Liver (tissue), 9 donors: ENCODE results near the gene GRID1. TPM values are rescaled to one million over a fixed set of nuclear protein-coding genes. Genes with fewer than 3 reads are reported as not detected.
A peak's percentile ranks its signal among the peaks of the same experiment; 100 is the strongest.

Experiments used
- DNase-seq: peaks from one replicate; pipeline ENCODE4 v3.0.0-alpha.2; 2017; ENCODE audit warnings: low spot score
- H3K27ac ChIP-seq, 2 donors: one replicate each; pipeline ENCODE4 v1.7.0; 2013; ENCODE audit warnings: inconsistent platforms in 2 of 2, low read length in 2 of 2, control low read depth in 1 of 2, low read depth in 1 of 2, mild to moderate bottlenecking in 1 of 2
- H3K27me3 ChIP-seq, 4 donors: one replicate each; pipeline versions ENCODE4 v1.6.1 to v1.7.0; 2013; ENCODE audit warnings: low read length in 3 of 4, inconsistent platforms in 1 of 4, mild to moderate bottlenecking in 1 of 4, moderate library complexity in 1 of 4; ENCODE audit not compliant: control insufficient read depth in 4 of 4, insufficient read depth in 4 of 4
- H3K36me3 ChIP-seq, 4 donors: one replicate each; pipeline versions ENCODE4 v1.6.1 to v1.7.0; 2013; ENCODE audit warnings: low read length in 3 of 4, mild to moderate bottlenecking in 3 of 4, low read depth in 1 of 4, moderate library complexity in 1 of 4; ENCODE audit not compliant: control insufficient read depth in 4 of 4, insufficient read depth in 3 of 4
- H3K4me1 ChIP-seq, 4 donors: one replicate each; pipeline versions ENCODE4 v1.6.1 to v1.7.0; 2013; ENCODE audit warnings: low read length in 3 of 4, mild to moderate bottlenecking in 3 of 4, moderate library complexity in 1 of 4; ENCODE audit not compliant: control insufficient read depth in 4 of 4, insufficient read depth in 4 of 4
- H3K4me3 ChIP-seq, 3 donors: one replicate each; pipeline versions ENCODE4 v1.6.1 to v1.7.0; 2013; ENCODE audit warnings: low read length in 3 of 3, control low read depth in 1 of 3, low read depth in 1 of 3, mild to moderate bottlenecking in 1 of 3
- H3K9ac ChIP-seq, 2 donors: one replicate each; pipeline ENCODE4 v1.7.0; 2013; ENCODE audit warnings: low read length in 2 of 2, mild to moderate bottlenecking in 2 of 2, moderate library complexity in 2 of 2, control low read depth in 1 of 2, low read depth in 1 of 2
- H3K9me3 ChIP-seq, 4 donors: one replicate each; pipeline versions ENCODE4 v1.6.1 to v1.7.0; 2013; ENCODE audit warnings: low read length in 3 of 4; ENCODE audit not compliant: control insufficient read depth in 4 of 4
- CTCF ChIP-seq: fragments of 150-350 bp; IDR thresholded peaks from 2 replicates; pipeline ENCODE4 v1.5.1; 2017; ENCODE audit warnings: improper control_type of control experiment, low read depth, low read length; ENCODE audit not compliant: missing input control
- FOXA2 ChIP-seq: IDR thresholded peaks from 2 replicates; pipeline ENCODE4 v1.6.1; 2016; ENCODE audit warnings: antibody characterized with exemption
- HNF4A ChIP-seq, 2 donors: conservative IDR thresholded peaks; 2 replicates each; pipeline ENCODE4 v1.6.1; 2016; ENCODE audit warnings: antibody characterized with exemption in 2 of 2, mild to moderate bottlenecking in 2 of 2
- HNF4G ChIP-seq: IDR thresholded peaks from 2 replicates; pipeline ENCODE4 v1.6.1; 2016; ENCODE audit warnings: antibody characterized with exemption
- JUND ChIP-seq, 2 donors: IDR thresholded peaks; 2 replicates each; pipeline ENCODE4 v1.6.1; 2016; ENCODE audit warnings: antibody characterized with exemption in 2 of 2
- NR2F2 ChIP-seq: IDR thresholded peaks from 2 replicates; pipeline ENCODE4 v1.6.1; 2016; ENCODE audit warnings: antibody characterized with exemption
- RAD21 ChIP-seq, 2 donors: IDR thresholded peaks; 2 replicates each; pipeline ENCODE4 v1.6.1; 2016; ENCODE audit warnings: antibody characterized with exemption in 2 of 2, mild to moderate bottlenecking in 2 of 2
- REST ChIP-seq: IDR thresholded peaks from 2 replicates; pipeline ENCODE4 v1.6.1; 2016; ENCODE audit warnings: antibody characterized with exemption, mild to moderate bottlenecking
- RXRA ChIP-seq, 2 donors: IDR thresholded peaks; 2 replicates each; pipeline ENCODE4 v1.6.1; 2017 to 2018; ENCODE audit warnings: antibody characterized with exemption in 2 of 2, mild to moderate bottlenecking in 1 of 2
- YY1 ChIP-seq: IDR thresholded peaks from 2 replicates; pipeline ENCODE4 v1.6.1; 2016; ENCODE audit warnings: antibody characterized with exemption, mild to moderate bottlenecking
- WGBS: extraction: QIAGEN DNeasy Blood & Tissue Kit; methylation state at CpG from one replicate; pipeline ENCODE4 v1.1.7; 2013; 5-methylcytosine and 5-hydroxymethylcytosine counted together
- polyA plus RNA-seq, 2 donors: library from polyadenylated mRNA; stranded (reverse) in 1 of 2; unstranded in 1 of 2; fragments of 200-250 nt in 1 of 2; fragments of >200 nt in 1 of 2; fragmentation: Nextera tagmentation in 1 of 2; extraction: Ambion mirVana in 1 of 2; gene quantifications; one replicate each; pipeline versions ENCODE4 v1.2.1 to v1.2.3, GENCODE V29; 2013 to 2015
- total RNA-seq, 2 donors: library from RNA; depleted of rRNA; stranded (reverse); fragments of >200 nt; gene quantifications; one replicate each; pipeline ENCODE4 v1.2.3, GENCODE V29; 2014
- TF ChIP-seq, protein P1 (sequence below): IDR thresholded peaks from 2 replicates; pipeline ENCODE4 v1.6.1; 2016; ENCODE audit warnings: antibody characterized with exemption
- TF ChIP-seq, protein P2 (sequence below): IDR thresholded peaks from 2 replicates; pipeline ENCODE4 v1.6.1; 2016; ENCODE audit warnings: antibody characterized with exemption
- donor health status: healthy.
- donor health status: healthy.
- donor health status: healthy.
- donor health status: healthy.
- donor health status: healthy.

Gene GRID1
- total RNA-seq = under 1 TPM; 0.14 to 0.17 TPM
- polyA plus RNA-seq = under 1 TPM in 1 of 2 donors, not detected in 1; 0.09 TPM

- H3K27ac ChIP-seq = no peak within 1 kb of the TSS
Observed at GRCh38 chr10:86366033-86366901, at the start of gene GRID1. Gene GRID1 (minus strand): TSS chr10:86366795.

GRCh38 chr10:86415583-86415982 lies 49.0 kb upstream of the GRID1 start:
- 65% methylated on average over 5 of the region's 5 CpGs for WGBS

More at GRCh38 chr10:86366033-86366901, at the start of gene GRID1:
- no peak within 1 kb of the TSS for H3K9ac ChIP-seq
- H3K9me3 ChIP-seq = no peaks in the 10 kb centered on the region
- no peak for TF ChIP-seq REST
- TF ChIP-seq HNF4A (conservative IDR thresholded peaks at IDR 0.05) = no peak
- no peak for TF ChIP-seq JUND (IDR thresholded peaks at IDR 0.05)
- TF ChIP-seq CTCF = no peak
- TF ChIP-seq YY1 = no peak
- no peak for TF ChIP-seq RAD21 (IDR thresholded peaks at IDR 0.05)
- H3K36me3 ChIP-seq = no peaks in the 10 kb centered on the region
- H3K27me3 ChIP-seq = peaks cover 3 to 9% (median 4%) of the 10 kb centered on the region in 4 donors
- peak within 1 kb of the TSS; percentile 7 to 57 (median 53) for H3K4me3 ChIP-seq
- no peak for DNase-seq
- H3K4me1 ChIP-seq = peaks cover 12 to 51% (median 30%) of the 10 kb centered on the region in 4 donors
- 1% methylated on average over 116 of the region's 119 CpGs for WGBS

More at GRCh38 chr10:86415583-86415982, 49.0 kb upstream of the GRID1 start:
- DNase-seq = no peak
- peaks cover 1 to 11% (median 5%) of the 10 kb centered on the region in 4 donors for H3K4me1 ChIP-seq
- H3K4me3 ChIP-seq = no peak overlapping the region
- H3K27me3 ChIP-seq = no peaks in the 10 kb centered on the region
- H3K27ac ChIP-seq = no peak overlapping the region
- H3K36me3 ChIP-seq = no peaks in the 10 kb centered on the region
- TF ChIP-seq HNF4G (no peak), NR2F2 (no peak), JUND (IDR thresholded peaks at IDR 0.05) (no peak), FOXA2 (no peak), RAD21 (IDR thresholded peaks at IDR 0.05) (no peak), REST (no peak), RXRA (IDR thresholded peaks at IDR 0.05) (no peak)
- TF ChIP-seq, protein P1, sequence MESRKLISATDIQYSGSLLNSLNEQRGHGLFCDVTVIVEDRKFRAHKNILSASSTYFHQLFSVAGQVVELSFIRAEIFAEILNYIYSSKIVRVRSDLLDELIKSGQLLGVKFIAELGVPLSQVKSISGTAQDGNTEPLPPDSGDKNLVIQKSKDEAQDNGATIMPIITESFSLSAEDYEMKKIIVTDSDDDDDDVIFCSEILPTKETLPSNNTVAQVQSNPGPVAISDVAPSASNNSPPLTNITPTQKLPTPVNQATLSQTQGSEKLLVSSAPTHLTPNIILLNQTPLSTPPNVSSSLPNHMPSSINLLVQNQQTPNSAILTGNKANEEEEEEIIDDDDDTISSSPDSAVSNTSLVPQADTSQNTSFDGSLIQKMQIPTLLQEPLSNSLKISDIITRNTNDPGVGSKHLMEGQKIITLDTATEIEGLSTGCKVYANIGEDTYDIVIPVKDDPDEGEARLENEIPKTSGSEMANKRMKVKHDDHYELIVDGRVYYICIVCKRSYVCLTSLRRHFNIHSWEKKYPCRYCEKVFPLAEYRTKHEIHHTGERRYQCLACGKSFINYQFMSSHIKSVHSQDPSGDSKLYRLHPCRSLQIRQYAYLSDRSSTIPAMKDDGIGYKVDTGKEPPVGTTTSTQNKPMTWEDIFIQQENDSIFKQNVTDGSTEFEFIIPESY = no peak
- TF ChIP-seq, protein P2, sequence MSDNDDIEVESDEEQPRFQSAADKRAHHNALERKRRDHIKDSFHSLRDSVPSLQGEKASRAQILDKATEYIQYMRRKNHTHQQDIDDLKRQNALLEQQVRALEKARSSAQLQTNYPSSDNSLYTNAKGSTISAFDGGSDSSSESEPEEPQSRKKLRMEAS = no peak
- H3K9ac ChIP-seq = no peak overlapping the region
- H3K9me3 ChIP-seq = peaks cover 0 to 2% (median 0%) of the 10 kb centered on the region in 4 donors
